GM12875 (cell line): ENCODE results near the gene KANSL1.
"Not testable (repeated sequence)": the region's sequence is repeated elsewhere in the genome, so short reads cannot be mapped to it uniquely, and the experiment has no call there.

Source experiments
- H3K4me3 ChIP-seq: one replicate; pipeline ENCODE4 v1.5.1; 2011; ENCODE audit warnings: low read depth, low read length, control low read depth
- TF ChIP-seq, protein P1 (sequence below): IDR thresholded peaks from 2 replicates; pipeline ENCODE4 v1.5.1; 2011; ENCODE audit warnings: low read depth, mild to moderate bottlenecking, control low read depth, inconsistent platforms, low read length, moderate library complexity, borderline replicate concordance; ENCODE audit not compliant: insufficient read depth

The KANSL1 gene

GRCh38 chr17:46008591-46008990 lies 184.6 kb downstream of the KANSL1 start:
- TF ChIP-seq, protein P1, sequence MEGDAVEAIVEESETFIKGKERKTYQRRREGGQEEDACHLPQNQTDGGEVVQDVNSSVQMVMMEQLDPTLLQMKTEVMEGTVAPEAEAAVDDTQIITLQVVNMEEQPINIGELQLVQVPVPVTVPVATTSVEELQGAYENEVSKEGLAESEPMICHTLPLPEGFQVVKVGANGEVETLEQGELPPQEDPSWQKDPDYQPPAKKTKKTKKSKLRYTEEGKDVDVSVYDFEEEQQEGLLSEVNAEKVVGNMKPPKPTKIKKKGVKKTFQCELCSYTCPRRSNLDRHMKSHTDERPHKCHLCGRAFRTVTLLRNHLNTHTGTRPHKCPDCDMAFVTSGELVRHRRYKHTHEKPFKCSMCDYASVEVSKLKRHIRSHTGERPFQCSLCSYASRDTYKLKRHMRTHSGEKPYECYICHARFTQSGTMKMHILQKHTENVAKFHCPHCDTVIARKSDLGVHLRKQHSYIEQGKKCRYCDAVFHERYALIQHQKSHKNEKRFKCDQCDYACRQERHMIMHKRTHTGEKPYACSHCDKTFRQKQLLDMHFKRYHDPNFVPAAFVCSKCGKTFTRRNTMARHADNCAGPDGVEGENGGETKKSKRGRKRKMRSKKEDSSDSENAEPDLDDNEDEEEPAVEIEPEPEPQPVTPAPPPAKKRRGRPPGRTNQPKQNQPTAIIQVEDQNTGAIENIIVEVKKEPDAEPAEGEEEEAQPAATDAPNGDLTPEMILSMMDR, result no peak
- no peak overlapping the region for H3K4me3 ChIP-seq

GRCh38 chr17:46007461-46007965 lies 185.7 kb downstream of the KANSL1 start:
- no peak overlapping the region for H3K4me3 ChIP-seq
- TF ChIP-seq, protein P1, result no peak

DNA sequence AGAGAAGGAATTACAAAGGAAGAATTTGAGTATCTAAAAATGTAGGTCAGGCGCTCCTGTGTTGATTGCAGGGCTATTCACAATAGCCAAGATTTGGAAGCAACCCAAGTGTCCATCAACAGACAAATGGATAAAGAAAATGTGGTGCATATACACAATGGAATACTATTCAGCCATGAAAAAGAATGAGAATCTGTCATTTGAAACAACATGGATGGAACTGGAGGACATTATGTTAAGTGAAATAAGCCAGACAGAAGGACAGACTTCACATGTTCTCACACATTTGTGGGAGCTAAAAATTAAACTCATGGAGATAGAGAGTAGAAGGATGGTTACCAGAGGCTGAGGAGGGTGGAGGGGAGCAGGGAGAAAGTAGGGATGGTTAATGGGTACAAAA lies 187.1 kb downstream of the KANSL1 start:
- H3K4me3 ChIP-seq, result not testable (repeated sequence)

GRCh38 chr17:46003907-46004748 lies 189.1 kb downstream of the KANSL1 start:
- H3K4me3 ChIP-seq, result no peak overlapping the region
- TF ChIP-seq, protein P1, result no peak

GRCh38 chr17:46002973-46003316 lies 190.3 kb downstream of the KANSL1 start:
- TF ChIP-seq, protein P1, result no peak
- no peak overlapping the region for H3K4me3 ChIP-seq

DNA sequence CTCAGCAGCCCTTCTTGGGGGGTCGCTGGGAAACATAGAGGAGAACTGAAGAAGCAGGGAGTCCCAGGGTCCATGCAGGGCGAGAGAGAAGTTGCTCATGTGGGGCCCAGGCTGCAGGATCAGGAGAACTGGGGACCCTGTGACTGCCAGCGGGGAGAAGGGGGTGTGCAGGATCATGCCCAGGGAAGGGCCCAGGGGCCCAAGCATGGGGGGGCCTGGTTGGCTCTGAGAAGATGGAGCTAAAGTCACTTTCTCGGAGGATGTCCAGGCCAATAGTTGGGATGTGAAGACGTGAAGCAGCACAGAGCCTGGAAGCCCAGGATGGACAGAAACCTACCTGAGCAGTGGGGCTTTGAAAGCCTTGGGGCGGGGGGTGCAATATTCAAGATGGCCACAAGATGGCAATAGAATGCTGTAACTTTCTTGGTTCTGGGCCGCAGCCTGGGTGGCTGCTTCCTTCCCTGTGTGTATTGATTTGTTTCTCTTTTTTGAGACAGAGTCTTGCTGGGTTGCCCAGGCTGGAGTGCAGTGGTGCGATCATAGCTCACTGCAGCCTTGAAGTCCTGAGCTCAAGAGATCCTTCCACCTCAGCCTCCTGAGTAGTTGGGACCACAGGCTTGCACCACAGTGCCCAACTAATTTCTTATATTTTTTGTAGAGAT lies 190.8 kb downstream of the KANSL1 start:
- TF ChIP-seq, protein P1, result peak; percentile 78
- no peak overlapping the region for H3K4me3 ChIP-seq

GRCh38 chr17:46001390-46002310 lies 191.6 kb downstream of the KANSL1 start:
- H3K4me3 ChIP-seq, result no peak overlapping the region
- TF ChIP-seq, protein P1, result no peak
